A549 (cell line): ENCODE data around the gene TRMO.

ENCODE experiments used
- ATOH8 ChIP-seq: fragments of 250-450 bp; sonication (Bioruptor Pico); IDR thresholded peaks from 2 replicates; pipeline ENCODE4 v1.5.0; 2020; ENCODE audit warnings: low read depth, mild to moderate bottlenecking, moderate library complexity
- CTCF ChIP-seq: fragments of >200 bp; sonication (Bioruptor Twin); formaldehyde crosslinking; IDR thresholded peaks from 3 replicates; pipeline ENCODE4 v1.5.1; 2016
- EP300 ChIP-seq, 2 experiments: fragments of >200 bp; sonication (Bioruptor Twin); formaldehyde crosslinking; IDR thresholded peaks; 2 replicates in 1 of 2; 3 replicates in 1 of 2; pipeline ENCODE4 v1.6.1; 2016 to 2017
- SMC3 ChIP-seq: fragments of >200 bp; sonication (Bioruptor Twin); formaldehyde crosslinking; IDR thresholded peaks from 3 replicates; pipeline ENCODE4 v1.6.1; 2018; ENCODE audit warnings: inconsistent platforms

GRCh38 chr9:97919217-97919813 is 3.0 kb downstream of the TRMO start:
- TF ChIP-seq CTCF (no peak), EP300 (IDR thresholded peaks at IDR 0.05) (no peak), ATOH8 (CRISPR knock-in tag) (no peak), SMC3 (no peak)
